ENCODE measurements around the gene GIT1.

The GIT1 gene

GRCh38 chr17:29589524-29590410 is at the start of gene GIT1:
GIT1 (minus strand) TSS chr17:29589648; CDS start chr17:29589378, 270 bp downstream.
- DNase-seq (ENCODE audit: low read depth, low spot score) = peak; percentile 80

- no peak for DNase-seq (ENCODE audit: low read depth, low spot score)
Observed at GRCh38 chr17:29633886-29634285, 44.4 kb upstream of the GIT1 start.

GRCh38 chr17:29630630-29631193 is 41.3 kb upstream of the GIT1 start:
- no peak for DNase-seq (ENCODE audit: low read depth, low spot score)

- no peak for DNase-seq (ENCODE audit: low read depth, low spot score)
Observed at GRCh38 chr17:29629839-29630238, 40.4 kb upstream of the GIT1 start.

GRCh38 chr17:29628644-29629043 is 39.2 kb upstream of the GIT1 start:
- DNase-seq (ENCODE audit: low read depth, low spot score) = no peak

GRCh38 chr17:29627951-29628350 is 38.5 kb upstream of the GIT1 start:
- no peak for DNase-seq (ENCODE audit: low read depth, low spot score)

GRCh38 chr17:29625037-29625750 is 35.7 kb upstream of the GIT1 start:
- no peak for DNase-seq (ENCODE audit: low read depth, low spot score)

- no peak for DNase-seq (ENCODE audit: low read depth, low spot score)
Observed at GRCh38 chr17:29624586-29624985, 35.1 kb upstream of the GIT1 start.

GRCh38 chr17:29623283-29623647 is 33.8 kb upstream of the GIT1 start:
- no peak for DNase-seq (ENCODE audit: low read depth, low spot score)

GRCh38 chr17:29622337-29623282 is 33.2 kb upstream of the GIT1 start, which contains the start of gene CORO6:
CORO6 (minus strand) TSS chr17:29622912; CDS start chr17:29621421, 1,491 bp downstream.
- DNase-seq (ENCODE audit: low read depth, low spot score) = peak; percentile 92

GRCh38 chr17:29621751-29622194 is 32.3 kb upstream of the GIT1 start:
- no peak for DNase-seq (ENCODE audit: low read depth, low spot score)

GRCh38 chr17:29620779-29621500 is 31.5 kb upstream of the GIT1 start:
- DNase-seq (ENCODE audit: low read depth, low spot score) = no peak

GRCh38 chr17:29620271-29620670 is 30.8 kb upstream of the GIT1 start:
- peak; percentile 83 for DNase-seq (ENCODE audit: low read depth, low spot score)

- peak; percentile 52 for DNase-seq (ENCODE audit: low read depth, low spot score)
Observed at GRCh38 chr17:29619251-29619650, 29.8 kb upstream of the GIT1 start.

GRCh38 chr17:29618272-29619065 is 29.0 kb upstream of the GIT1 start:
- no peak for DNase-seq (ENCODE audit: low read depth, low spot score)

GRCh38 chr17:29617481-29618271 is 28.2 kb upstream of the GIT1 start:
- peak; percentile 91 for DNase-seq (ENCODE audit: low read depth, low spot score)

- peak; percentile 90 for DNase-seq (ENCODE audit: low read depth, low spot score)
Observed at GRCh38 chr17:29617125-29617480, 27.7 kb upstream of the GIT1 start.

- DNase-seq (ENCODE audit: low read depth, low spot score) = no peak
Observed at GRCh38 chr17:29616300-29617048, 27.0 kb upstream of the GIT1 start.

Measured in ELF-1 (cell line).